NB4 (cell line): Measurements from ENCODE around the gene CDHR1.

Experiments
- CTCF ChIP-seq: IDR thresholded peaks from one replicate; pipeline ENCODE4 v1.5.1; 2012; ENCODE audit warnings: low read depth, low read length
- POLR2A ChIP-seq: IDR thresholded peaks from 2 replicates; pipeline ENCODE4 v1.6.1; 2011; ENCODE audit warnings: mild to moderate bottlenecking; ENCODE audit not compliant: insufficient read length; ENCODE audit errors: extremely low read depth

GRCh38 chr10:84257343-84258020 lies 63.1 kb downstream of the CDHR1 start:
- TF ChIP-seq CTCF (no peak), POLR2A (no peak)
